HepG2 (cell line): ENCODE measurements around the gene NFE2. TPM values are rescaled to one million over a fixed set of nuclear protein-coding genes. Genes with fewer than 3 reads are reported as not detected.

ENCODE experiments used
- ATAC-seq: fragments of 200-7000 bp; cut with Tn5 transposase; 3 replicates; pipeline ENCODE4 v1.9.1; 2020; ENCODE audit warnings: mild to moderate bottlenecking, moderate library complexity
- BruUV-seq: library from RNA; stranded (reverse); fragments of 400-500 nt; replicated peaks from 2 replicates; lab custom pipeline; 2021; lab: Mats Ljungman, UMichigan
- CTCF ChIA-PET: fragments of 300-600 bp; formaldehyde crosslinking; extraction: SDS; loops from one replicate; lab custom pipeline; 2021; ENCODE audit warnings: low total read pairs, inconsistent platforms, low intra/inter-chr PET ratio; lab: Yijun Ruan, JAX
- POLR2A ChIA-PET: fragments of 350-600 bp; sonication (Branson Sonifier 250); formaldehyde crosslinking; loops from one replicate; lab custom pipeline; 2020; ENCODE audit warnings: antibody characterized with exemption, inconsistent platforms; lab: Yijun Ruan, JAX
- DNase-seq: peaks from one replicate; pipeline ENCODE4 v3.0.0-alpha.2; 2015; ENCODE audit warnings: low spot score
- FAIRE-seq: peaks from 3 replicates; lab custom pipeline; 2011; peaks lifted over from hg19 to GRCh38; lab: Jason Lieb, UNC
- H2AFZ ChIP-seq: one replicate; pipeline ENCODE4 v1.6.1; 2011; ENCODE audit warnings: low read length, inconsistent platforms
- H3K27ac ChIP-seq: fragments of 300-600 bp; 3 replicates; pipeline ENCODE4 v1.8.0; 2011; ENCODE audit warnings: mixed run types, mild to moderate bottlenecking, mixed read lengths, low read length, inconsistent platforms; ENCODE audit not compliant: insufficient read depth; ENCODE audit errors: extremely low read length
- H3K27me3 ChIP-seq, 2 experiments: fragments of 200-600 bp in 1 of 2; 2 replicates in 1 of 2; 3 replicates in 1 of 2; pipeline versions ENCODE4 v1.6.0 to v1.8.0; 2011; ENCODE audit warnings: low read length in 2 of 2, mild to moderate bottlenecking in 2 of 2, moderate library complexity in 2 of 2, inconsistent platforms in 1 of 2; ENCODE audit not compliant: insufficient read depth in 2 of 2, control insufficient read depth in 1 of 2
- H3K36me3 ChIP-seq, 2 experiments: fragments of 200-600 bp in 1 of 2; replicated peaks in 1 of 2; 2 replicates in 1 of 2; 3 replicates in 1 of 2; pipeline versions ENCODE4 v1.5.1 to v1.8.0; 2011; ENCODE audit warnings: low read length in 2 of 2, inconsistent platforms in 1 of 2; ENCODE audit not compliant: insufficient read depth in 2 of 2, control insufficient read depth in 1 of 2
- H3K4me1 ChIP-seq: 2 replicates; pipeline ENCODE4 v1.5.1; 2012; ENCODE audit warnings: low read length, inconsistent platforms; ENCODE audit not compliant: insufficient read depth
- H3K4me2 ChIP-seq: 2 replicates; pipeline ENCODE4 v1.6.0; 2011; ENCODE audit warnings: low read depth, low read length, inconsistent platforms
- H3K4me3 ChIP-seq, 3 experiments: fragments of 200-600 bp in 1 of 3; sonication (generic), shearing (Covaris generic) in 1 of 3; replicated peaks in 1 of 3; 2 replicates each; pipeline ENCODE4 v1.5.1; 2011 to 2016; ENCODE audit warnings: low read length in 3 of 3, inconsistent platforms in 2 of 3, low read depth in 2 of 3, mild to moderate bottlenecking in 2 of 3, control low read depth in 1 of 3, mixed read lengths in 1 of 3; ENCODE audit not compliant: insufficient read depth in 1 of 3
- H3K79me2 ChIP-seq: one replicate; pipeline ENCODE4 v1.6.1; 2011; ENCODE audit warnings: low read length, inconsistent platforms; ENCODE audit not compliant: insufficient read depth
- H3K9ac ChIP-seq: 2 replicates; pipeline ENCODE4 v1.6.0; 2011; ENCODE audit warnings: mild to moderate bottlenecking, low read depth, low read length, inconsistent platforms; ENCODE audit not compliant: insufficient read depth
- H3K9me3 ChIP-seq: 2 replicates; pipeline ENCODE4 v1.5.1; 2012; ENCODE audit warnings: mild to moderate bottlenecking, low read length
- H4K20me1 ChIP-seq: 2 replicates; pipeline ENCODE4 v1.6.0; 2011; ENCODE audit warnings: inconsistent platforms, mild to moderate bottlenecking, low read length, moderate library complexity; ENCODE audit not compliant: insufficient read depth
- GTF2F1 ChIP-seq: fragments of 150-350 bp; IDR thresholded peaks from 2 replicates; pipeline ENCODE4 v1.6.1; 2014; ENCODE audit warnings: low read length
- KAT7 ChIP-seq: IDR thresholded peaks from 2 replicates; pipeline ENCODE4 v1.6.1; 2018; ENCODE audit warnings: borderline replicate concordance, missing compliant biosample characterization
- ZNF101 ChIP-seq: sonication (generic); formaldehyde crosslinking; IDR thresholded peaks from 2 replicates; pipeline ENCODE4 v1.4.0; 2020; ENCODE audit warnings: mild to moderate bottlenecking, low read depth, missing genetic modification reagents, borderline replicate concordance
- ZNF124 ChIP-seq: sonication (generic); formaldehyde crosslinking; IDR thresholded peaks from 2 replicates; pipeline ENCODE4 v1.4.0; 2020; ENCODE audit warnings: missing genetic modification reagents
- ZNF724P ChIP-seq: sonication (generic); formaldehyde crosslinking; IDR thresholded peaks from 2 replicates; pipeline ENCODE4 v1.8.0; 2022; ENCODE audit warnings: missing genetic modification reagents, borderline replicate concordance
- WGBS: methylation state at CpG from one replicate; pipeline ENCODE4 v1.1.6; 2017; ENCODE audit warnings: low lambda C conversion rate; 5-methylcytosine and 5-hydroxymethylcytosine counted together
- in situ Hi-C: cut with HindIII; loops from 2 replicates; pipeline ENCODE4 v1.10.0; 2017; ENCODE audit warnings: low pct_unique_long_range_greater_than_20kb; ENCODE audit not compliant: extremely low pct_ligation_motif_present
- intact Hi-C: fragments of 100-400 bp; cut with micrococcal nuclease; formaldehyde crosslinking; loops from one replicate; pipeline ENCODE4 v1.10.0; 2022; ENCODE audit not compliant: unreplicated experiment
- polyA plus RNA-seq, 8 experiments: library from polyadenylated mRNA; depleted of rRNA in 3 of 8; stranded (reverse) in 7 of 8; unstranded in 1 of 8; fragments of >200 nt; fragmentation: Illumina TruSeq in 4 of 8; extraction: Trizol in 4 of 8; gene quantifications; 2 replicates each; pipeline versions ENCODE4 v1.2.1 to v1.2.3, GENCODE V29; 2011 to 2016; ENCODE audit warnings: low read depth in 4 of 8, missing spikeins in 1 of 8, mixed read lengths in 1 of 8; ENCODE audit not compliant: insufficient read depth in 1 of 8
- total RNA-seq, 5 experiments: library from RNA; depleted of rRNA; stranded (reverse); fragments of >200 nt; fragmentation: Illumina TruSeq; extraction: Trizol; gene quantifications; 2 replicates each; pipeline ENCODE4 v1.2.3, GENCODE V29; 2016; ENCODE audit warnings: low read depth in 1 of 5
- TF ChIP-seq, protein P1 (sequence below): IDR thresholded peaks from 2 replicates; pipeline ENCODE4 v1.6.1; 2016
- TF ChIP-seq, protein P2 (sequence below): sonication (generic); formaldehyde crosslinking; IDR thresholded peaks from 2 replicates; pipeline ENCODE4 v1.4.0; 2020; ENCODE audit warnings: missing genetic modification reagents, borderline replicate concordance

Gene NFE2
- total and polyA plus RNA-seq, 2 of the 13 experiments (the other 11 are each of a cell fraction or from before 2014, with no cell fraction given), result 4.5 to 7.8 TPM

DNA sequence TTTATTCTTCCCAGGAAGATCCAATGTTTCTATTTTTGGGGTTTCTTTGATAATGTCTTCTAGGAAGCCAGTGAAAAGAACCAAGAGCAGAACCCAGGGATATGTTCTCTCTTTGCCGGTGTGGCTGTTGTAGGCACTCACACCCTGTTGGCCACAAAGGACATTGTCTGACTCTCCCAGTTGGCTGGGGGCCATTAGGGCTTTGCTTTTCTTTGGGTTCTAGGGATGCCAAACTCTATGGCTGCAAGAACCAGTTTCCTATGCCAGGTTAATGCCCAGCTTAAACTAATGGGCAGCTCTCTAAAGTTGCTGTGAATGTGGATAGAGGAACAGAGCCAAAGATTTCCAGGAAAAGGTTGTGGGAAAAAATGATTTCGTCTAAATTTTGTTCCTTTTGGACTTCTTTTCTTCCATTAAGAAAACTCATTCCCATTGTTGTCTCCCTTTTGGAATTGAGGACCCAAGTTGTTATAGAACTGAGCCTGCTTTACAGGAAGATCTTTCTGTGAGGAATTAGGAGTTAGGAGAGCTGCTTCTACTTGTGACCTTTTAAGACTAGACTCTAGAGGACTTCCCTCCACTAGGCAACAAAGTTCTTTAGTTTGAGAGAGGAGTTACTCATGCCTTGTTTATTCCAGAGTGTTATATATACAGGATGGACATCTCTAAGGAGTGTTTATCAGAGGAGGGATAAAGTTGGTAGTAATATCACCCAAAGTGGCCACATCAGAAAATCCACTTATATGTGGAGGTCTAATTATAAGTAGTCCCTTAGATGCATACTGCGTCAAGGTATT lies 37.2 kb upstream of the NFE2 start:
- H3K4me1 ChIP-seq, result peaks cover 68% of the 10 kb centered on the region
- 94% methylated on average over 3 of the region's 3 CpGs for WGBS
- ChIA-PET POLR2A (interaction anchor here (1.1 to 4.4 kb wide), 6 partner anchors 10 to 58 kb away, joined by 4 to 25 read pairs (median 11); partner anchors contain the start of genes CBX5, COPZ1 and HNRNPA1), CTCF (no interaction called here)
- peaks cover 9% of the 10 kb centered on the region for H3K79me2 ChIP-seq
- no peak for TF ChIP-seq ZNF724P (CRISPR knock-in tag)
- TF ChIP-seq GTF2F1, result no peak
- TF ChIP-seq KAT7, result no peak
- no peak for TF ChIP-seq ZNF124
- TF ChIP-seq, protein P1, sequence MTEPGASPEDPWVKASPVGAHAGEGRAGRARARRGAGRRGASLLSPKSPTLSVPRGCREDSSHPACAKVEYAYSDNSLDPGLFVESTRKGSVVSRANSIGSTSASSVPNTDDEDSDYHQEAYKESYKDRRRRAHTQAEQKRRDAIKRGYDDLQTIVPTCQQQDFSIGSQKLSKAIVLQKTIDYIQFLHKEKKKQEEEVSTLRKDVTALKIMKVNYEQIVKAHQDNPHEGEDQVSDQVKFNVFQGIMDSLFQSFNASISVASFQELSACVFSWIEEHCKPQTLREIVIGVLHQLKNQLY (CRISPR knock-in tag), result no peak
- TF ChIP-seq ZNF101 (CRISPR knock-in tag), result no peak
- TF ChIP-seq, protein P2, sequence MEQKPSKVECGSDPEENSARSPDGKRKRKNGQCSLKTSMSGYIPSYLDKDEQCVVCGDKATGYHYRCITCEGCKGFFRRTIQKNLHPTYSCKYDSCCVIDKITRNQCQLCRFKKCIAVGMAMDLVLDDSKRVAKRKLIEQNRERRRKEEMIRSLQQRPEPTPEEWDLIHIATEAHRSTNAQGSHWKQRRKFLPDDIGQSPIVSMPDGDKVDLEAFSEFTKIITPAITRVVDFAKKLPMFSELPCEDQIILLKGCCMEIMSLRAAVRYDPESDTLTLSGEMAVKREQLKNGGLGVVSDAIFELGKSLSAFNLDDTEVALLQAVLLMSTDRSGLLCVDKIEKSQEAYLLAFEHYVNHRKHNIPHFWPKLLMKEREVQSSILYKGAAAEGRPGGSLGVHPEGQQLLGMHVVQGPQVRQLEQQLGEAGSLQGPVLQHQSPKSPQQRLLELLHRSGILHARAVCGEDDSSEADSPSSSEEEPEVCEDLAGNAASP (CRISPR knock-in tag), result no peak
- no peaks in the 10 kb centered on the region for H3K9me3 ChIP-seq
- H3K4me3 ChIP-seq, result no peak overlapping the region
- no peak overlapping the region for H3K9ac ChIP-seq
- peaks cover 5 to 22% of the 10 kb centered on the region in 2 experiments for H3K36me3 ChIP-seq
- peak overlapping the region; percentile 12 for H3K27ac ChIP-seq
- no peak for DNase-seq
- H3K27me3 ChIP-seq, result no peaks in the 10 kb centered on the region
- BruUV-seq, result no TSS peak
- intact Hi-C loops (loop anchor here (2.0 kb wide), 1 partner anchor 21 kb away; no protein-coding TSS in a partner anchor), in situ Hi-C loops (no loop called here)
- H4K20me1 ChIP-seq, result no peaks in the 10 kb centered on the region
- no peak for FAIRE-seq
- H3K4me2 ChIP-seq, result no peak overlapping the region
- no peak overlapping the region for H2AFZ ChIP-seq
- ATAC-seq, result no peak
